Smooth muscle cell (in vitro differentiated cells): Measurements from ENCODE around the gene WASF1. TPM values are rescaled to one million over a fixed set of nuclear protein-coding genes. Genes with fewer than 3 reads are reported as not detected.

ENCODE experiments used
- DNase-seq: peaks from one replicate; lab custom pipeline; 2025; ENCODE audit not compliant: unreplicated experiment; lab: John Stamatoyannopoulos, UW
- H2AFZ ChIP-seq: fragments of 200-600 bp; sonication (generic); 2 replicates; pipeline ENCODE4 v1.6.0; 2016; ENCODE audit warnings: antibody characterized with exemption, low read depth, mild to moderate bottlenecking
- H3F3A ChIP-seq: fragments of 200-600 bp; sonication (generic); 2 replicates; pipeline ENCODE4 v1.6.0; 2017; ENCODE audit warnings: antibody characterized with exemption, low read depth
- H3K27ac ChIP-seq: fragments of 200-600 bp; sonication (generic); 2 replicates; pipeline ENCODE4 v1.5.1; 2016; ENCODE audit warnings: low read depth, mild to moderate bottlenecking
- H3K27me3 ChIP-seq: fragments of 200-600 bp; sonication (generic); 2 replicates; pipeline ENCODE4 v1.6.1; 2016; ENCODE audit warnings: low read depth, mild to moderate bottlenecking
- H3K36me3 ChIP-seq: fragments of 200-600 bp; sonication (generic); 2 replicates; pipeline ENCODE4 v1.5.1; 2016; ENCODE audit warnings: low read depth
- H3K4me1 ChIP-seq: fragments of 200-600 bp; sonication (generic); 2 replicates; pipeline ENCODE4 v1.5.1; 2016; ENCODE audit warnings: low read depth
- H3K4me2 ChIP-seq: fragments of 200-600 bp; sonication (generic); 2 replicates; pipeline ENCODE4 v1.6.0; 2016; ENCODE audit warnings: mild to moderate bottlenecking
- H3K4me3 ChIP-seq: fragments of 200-600 bp; sonication (generic); 2 replicates; pipeline ENCODE4 v1.5.1; 2016; ENCODE audit warnings: mild to moderate bottlenecking
- H3K79me2 ChIP-seq: fragments of 200-600 bp; sonication (generic); 2 replicates; pipeline ENCODE4 v1.6.0; 2016; ENCODE audit warnings: low read depth, mild to moderate bottlenecking
- H3K9ac ChIP-seq: fragments of 200-600 bp; sonication (generic); 2 replicates; pipeline ENCODE4 v1.6.0; 2016; ENCODE audit warnings: low read depth
- H3K9me3 ChIP-seq: fragments of 200-600 bp; sonication (generic); replicated peaks from 2 replicates; pipeline ENCODE4 v1.5.1; 2016; ENCODE audit warnings: low read depth
- H4K20me1 ChIP-seq: fragments of 200-600 bp; sonication (generic); 2 replicates; pipeline ENCODE4 v1.6.0; 2016; ENCODE audit warnings: low read depth
- WGBS: methylation state at CpG from one replicate; pipeline ENCODE4 v1.1.7; 2016; ENCODE audit warnings: low lambda C conversion rate; 5-methylcytosine and 5-hydroxymethylcytosine counted together
- polyA plus RNA-seq: library from polyadenylated mRNA; unstranded; fragments of >200 nt; fragmentation: Nextera tagmentation; extraction: Ambion mirVana; gene quantifications from 2 replicates; pipeline ENCODE4 v1.2.1, GENCODE V29; 2016
- total RNA-seq: library from RNA; depleted of rRNA; stranded (reverse); fragments of >200 nt; gene quantifications from 2 replicates; pipeline ENCODE4 v1.2.3, GENCODE V29; 2014
- TF ChIP-seq, protein P1 (sequence below): fragments of 200-600 bp; sonication (generic); IDR thresholded peaks from 2 replicates; pipeline ENCODE4 v1.5.1; 2017; ENCODE audit warnings: borderline replicate concordance, mild to moderate bottlenecking, antibody characterized with exemption; ENCODE audit not compliant: insufficient read depth, poor library complexity, severe bottlenecking

The WASF1 gene
- total and polyA plus RNA-seq, 2 experiments from 2014 or later = 16.9 to 26.5 TPM

DNA sequence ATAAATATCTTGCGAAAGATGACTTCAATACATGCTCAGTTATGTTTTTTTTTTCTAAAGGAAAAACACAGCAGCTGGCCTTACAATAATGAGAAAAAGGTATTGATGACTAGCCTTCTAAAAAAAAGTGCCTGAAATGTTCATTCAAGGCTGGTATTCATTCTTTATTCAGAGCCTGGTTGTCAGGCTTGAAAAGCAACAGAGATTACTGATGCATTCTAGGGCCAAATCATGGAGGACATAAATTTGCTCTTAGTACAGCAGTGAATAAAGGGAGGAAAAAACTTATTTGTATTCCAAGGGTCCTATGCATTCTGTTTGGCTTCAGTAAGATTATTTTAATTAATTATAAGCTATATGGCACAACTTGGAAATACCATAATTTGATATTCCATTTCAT is 83.5 kb downstream of the WASF1 start:
- H3K79me2 ChIP-seq = no peaks in the 10 kb centered on the region
- H3K4me1 ChIP-seq = peaks cover 6% of the 10 kb centered on the region
- no peak overlapping the region for H3K4me3 ChIP-seq
- no peak overlapping the region for H2AFZ ChIP-seq
- 98% methylated on average over 1 of the region's 1 CpG for WGBS
- H3K9ac ChIP-seq = no peak overlapping the region
- H3K27ac ChIP-seq = no peak overlapping the region
- H3K36me3 ChIP-seq = no peaks in the 10 kb centered on the region
- no peaks in the 10 kb centered on the region for H3K27me3 ChIP-seq
- DNase-seq = no peak
- H4K20me1 ChIP-seq = no peaks in the 10 kb centered on the region
- TF ChIP-seq, protein P1, sequence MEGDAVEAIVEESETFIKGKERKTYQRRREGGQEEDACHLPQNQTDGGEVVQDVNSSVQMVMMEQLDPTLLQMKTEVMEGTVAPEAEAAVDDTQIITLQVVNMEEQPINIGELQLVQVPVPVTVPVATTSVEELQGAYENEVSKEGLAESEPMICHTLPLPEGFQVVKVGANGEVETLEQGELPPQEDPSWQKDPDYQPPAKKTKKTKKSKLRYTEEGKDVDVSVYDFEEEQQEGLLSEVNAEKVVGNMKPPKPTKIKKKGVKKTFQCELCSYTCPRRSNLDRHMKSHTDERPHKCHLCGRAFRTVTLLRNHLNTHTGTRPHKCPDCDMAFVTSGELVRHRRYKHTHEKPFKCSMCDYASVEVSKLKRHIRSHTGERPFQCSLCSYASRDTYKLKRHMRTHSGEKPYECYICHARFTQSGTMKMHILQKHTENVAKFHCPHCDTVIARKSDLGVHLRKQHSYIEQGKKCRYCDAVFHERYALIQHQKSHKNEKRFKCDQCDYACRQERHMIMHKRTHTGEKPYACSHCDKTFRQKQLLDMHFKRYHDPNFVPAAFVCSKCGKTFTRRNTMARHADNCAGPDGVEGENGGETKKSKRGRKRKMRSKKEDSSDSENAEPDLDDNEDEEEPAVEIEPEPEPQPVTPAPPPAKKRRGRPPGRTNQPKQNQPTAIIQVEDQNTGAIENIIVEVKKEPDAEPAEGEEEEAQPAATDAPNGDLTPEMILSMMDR = no peak
- H3F3A ChIP-seq = no peaks in the 10 kb centered on the region
- no peak overlapping the region for H3K4me2 ChIP-seq
- H3K9me3 ChIP-seq = no peaks in the 10 kb centered on the region

DNA sequence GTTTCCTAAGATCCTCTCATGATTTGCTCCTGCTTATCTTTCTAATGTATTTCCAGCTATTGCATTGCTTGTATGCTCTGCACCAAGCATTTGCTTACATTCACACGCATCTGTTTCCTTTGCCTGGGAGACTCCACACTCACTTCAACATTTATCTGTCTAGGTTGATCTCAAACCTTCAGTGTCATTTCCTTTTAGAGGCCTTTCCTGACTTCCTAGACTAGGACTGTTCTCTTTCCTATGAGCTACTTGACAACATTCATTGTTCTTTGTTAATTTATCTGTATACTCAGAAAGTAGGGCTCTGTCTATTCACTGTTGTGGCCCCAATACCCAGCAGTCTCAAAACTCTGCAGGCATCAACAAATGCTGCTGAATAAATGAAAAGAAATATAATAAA is 84.4 kb downstream of the WASF1 start:
- H3K27me3 ChIP-seq = no peaks in the 10 kb centered on the region
- H3K9me3 ChIP-seq = no peaks in the 10 kb centered on the region
- no peaks in the 10 kb centered on the region for H3F3A ChIP-seq
- WGBS = 79% methylated on average over 1 of the region's 1 CpG
- no peak overlapping the region for H2AFZ ChIP-seq
- TF ChIP-seq, protein P1 = no peak
- H3K27ac ChIP-seq = no peak overlapping the region
- no peaks in the 10 kb centered on the region for H4K20me1 ChIP-seq
- no peak overlapping the region for H3K4me3 ChIP-seq
- H3K9ac ChIP-seq = no peak overlapping the region
- peaks cover 6% of the 10 kb centered on the region for H3K4me1 ChIP-seq
- H3K36me3 ChIP-seq = no peaks in the 10 kb centered on the region
- H3K4me2 ChIP-seq = no peak overlapping the region
- DNase-seq = no peak
- H3K79me2 ChIP-seq = no peaks in the 10 kb centered on the region

DNA sequence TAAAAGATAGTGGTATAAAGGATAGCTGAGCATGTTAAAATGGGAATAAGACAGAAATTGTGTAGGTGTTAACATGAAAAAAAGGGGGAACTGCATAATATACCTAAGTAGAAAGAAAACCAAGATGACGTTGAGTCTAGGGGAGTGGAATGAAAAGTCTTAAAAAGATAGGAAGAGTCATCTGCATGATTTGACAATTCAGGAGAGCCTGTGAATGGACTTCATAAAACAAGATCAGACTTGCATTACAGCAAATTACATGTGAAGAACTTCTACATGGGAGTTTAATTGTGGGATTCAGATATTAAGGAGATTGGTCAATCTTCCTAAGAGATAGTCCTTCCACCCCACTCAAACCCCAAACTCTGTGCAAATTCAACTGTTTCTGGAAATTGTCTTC is 85.5 kb downstream of the WASF1 start:
- no peaks in the 10 kb centered on the region for H4K20me1 ChIP-seq
- WGBS = 88% methylated on average over 1 of the region's 1 CpG

DNA sequence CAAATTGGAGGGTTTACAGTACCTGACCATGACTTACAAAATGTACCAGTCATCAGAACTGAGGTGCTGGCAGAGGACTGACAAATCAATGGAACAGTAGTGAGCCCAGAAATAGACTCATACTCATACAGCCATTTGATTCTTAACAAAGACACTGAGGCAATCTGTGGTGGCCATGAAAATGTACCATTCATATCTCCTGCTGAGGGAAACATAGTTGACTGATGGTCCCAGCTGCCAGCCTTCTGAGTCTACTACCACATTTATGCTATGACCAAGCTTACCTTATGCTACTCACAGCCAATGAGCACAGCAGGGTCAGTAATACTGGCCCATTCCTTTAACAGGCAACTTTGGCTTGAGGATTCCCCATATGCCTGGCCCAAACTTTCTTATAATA is 88.6 kb downstream of the WASF1 start:
- Histone ChIP-seq H3K27ac (no peak overlapping the region), H4K20me1 (no peaks in the 10 kb centered on the region), H3F3A (no peaks in the 10 kb centered on the region), H3K36me3 (no peaks in the 10 kb centered on the region), H3K9me3 (no peaks in the 10 kb centered on the region), H3K27me3 (no peaks in the 10 kb centered on the region), H2AFZ (no peak overlapping the region), H3K79me2 (no peaks in the 10 kb centered on the region), H3K4me2 (no peak overlapping the region), H3K4me3 (no peak overlapping the region), H3K4me1 (no peaks in the 10 kb centered on the region), H3K9ac (no peak overlapping the region)
- TF ChIP-seq, protein P1 = no peak
- no peak for DNase-seq

More for the DNA sequence above, 85.5 kb downstream of the WASF1 start:
- Histone ChIP-seq H3K4me2 (no peak overlapping the region), H3K4me1 (peaks cover 6% of the 10 kb centered on the region), H3K36me3 (no peaks in the 10 kb centered on the region), H2AFZ (no peak overlapping the region), H3K79me2 (no peaks in the 10 kb centered on the region), H3K27me3 (no peaks in the 10 kb centered on the region), H3K4me3 (no peak overlapping the region), H3F3A (no peaks in the 10 kb centered on the region), H3K9me3 (no peaks in the 10 kb centered on the region), H3K9ac (no peak overlapping the region), H3K27ac (no peak overlapping the region)
- DNase-seq = no peak
- TF ChIP-seq, protein P1 = no peak
